HG02884 (cell line): ENCODE results near the gene TBC1D24.
A peak's percentile ranks its signal among the peaks of the same experiment; 100 is the strongest.
"Not testable (repeated sequence)": the region's sequence is repeated elsewhere in the genome, so short reads cannot be mapped to it uniquely, and the experiment has no call there.

Source experiments
- ATAC-seq: cut with Tn5 transposase; IDR thresholded peaks from one replicate; pipeline ENCODE4 v1.9.1; 2021; ENCODE audit warnings: mild to moderate bottlenecking, moderate library complexity; ENCODE audit not compliant: unreplicated experiment

The TBC1D24 gene

DNA sequence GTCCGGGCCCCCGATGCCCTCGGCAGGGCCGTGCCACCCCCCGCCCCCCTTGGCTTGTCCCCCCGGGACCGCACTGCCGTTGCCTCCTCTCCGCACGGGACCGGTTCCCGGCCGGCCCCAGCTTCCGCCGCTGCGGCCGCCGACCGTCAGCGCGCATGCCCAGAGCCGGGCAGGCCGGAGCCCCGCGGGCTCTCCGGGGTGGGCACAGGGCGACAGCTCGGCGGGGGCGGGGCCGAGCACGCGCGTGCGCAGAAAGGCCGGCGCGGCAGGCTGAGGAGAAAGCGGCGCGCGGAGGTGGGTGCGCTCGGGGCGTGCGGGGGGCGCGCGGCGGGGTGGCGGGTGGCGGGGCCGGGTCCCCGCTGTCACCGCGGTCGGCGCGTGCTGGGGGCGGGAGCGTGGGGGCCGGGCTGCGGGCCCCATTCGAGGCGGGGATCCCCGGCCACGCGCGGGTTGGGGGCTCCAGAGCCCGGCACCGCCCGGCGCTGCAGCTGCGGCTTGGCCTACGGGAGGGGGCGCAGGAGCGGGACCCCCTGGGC is at the start of gene TBC1D24:
TSS of gene TBC1D24 (plus strand) at position 251 of the 536 bp plus-strand sequence. CDS start 21,022 bp downstream, outside the sequence.
- no peak for ATAC-seq

DNA sequence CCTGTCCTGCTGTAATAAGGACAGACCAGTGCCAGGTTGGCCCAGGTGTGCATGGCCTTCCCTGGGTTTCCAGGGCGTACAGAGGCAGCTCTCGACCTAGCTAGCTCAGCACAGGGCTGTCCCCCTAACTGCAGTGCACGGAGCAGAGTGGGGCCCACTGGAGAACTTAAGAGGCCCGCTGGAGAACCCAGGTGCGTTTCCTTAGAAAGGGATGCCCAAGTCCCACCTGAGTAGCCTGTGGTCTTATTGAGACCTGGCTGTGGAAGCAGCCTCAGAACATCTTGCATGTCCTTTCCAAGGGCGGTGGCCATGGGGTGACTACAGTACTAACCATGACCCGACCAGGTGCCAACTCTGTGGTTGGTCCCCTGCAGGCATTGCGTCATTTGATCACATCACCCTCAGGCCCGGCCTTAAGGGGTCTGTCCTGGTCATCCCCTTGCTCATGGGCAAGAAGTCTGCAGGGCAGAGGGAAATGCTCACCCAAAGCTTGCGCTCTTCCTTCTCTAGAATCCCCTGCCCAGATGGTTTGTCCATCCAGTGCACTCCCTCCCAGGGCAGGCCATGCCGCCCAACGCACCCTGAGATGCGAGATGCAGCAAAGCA is 49.0 kb upstream of the TBC1D24 start:
- ATAC-seq, result no peak

DNA sequence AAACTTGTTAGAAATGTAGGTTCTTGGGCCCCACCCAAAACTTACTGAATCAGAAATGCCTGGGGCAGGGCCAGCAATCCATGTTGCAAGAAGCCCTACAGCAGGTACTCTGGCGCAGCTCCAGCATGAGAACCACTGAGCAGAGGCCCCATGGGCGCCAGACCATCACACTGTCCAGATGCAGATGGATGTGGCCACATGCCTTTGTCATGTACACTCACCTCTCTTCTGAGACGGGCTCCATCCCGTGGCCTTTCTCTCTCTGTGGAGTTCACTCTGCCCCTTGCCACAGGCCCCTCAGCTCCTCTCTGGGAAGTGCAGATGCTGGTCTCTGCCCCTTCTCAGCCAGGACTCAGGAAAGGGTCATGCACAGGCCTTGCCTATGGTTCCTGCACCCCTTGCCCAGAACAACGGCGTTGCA is 48.0 kb upstream of the TBC1D24 start:
- no peak for ATAC-seq

DNA sequence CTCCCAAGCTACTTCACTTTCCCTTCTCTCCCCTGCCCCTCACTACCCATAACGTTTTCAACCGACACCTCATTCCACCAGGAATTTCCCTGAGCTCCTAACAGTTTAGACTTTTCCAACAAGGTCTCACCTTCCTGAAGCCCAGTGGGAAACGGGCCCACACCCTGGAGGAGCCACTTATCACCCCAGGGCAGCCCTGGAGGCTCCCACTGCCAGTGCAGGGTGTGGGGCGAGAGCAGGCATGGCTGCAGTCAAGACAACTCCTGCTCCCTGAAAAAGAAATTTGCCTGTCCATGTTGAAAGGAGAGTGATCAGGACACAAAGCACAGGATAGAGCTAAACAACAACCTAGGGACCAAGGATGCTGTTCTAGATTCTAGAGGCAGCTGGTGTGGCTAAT is 47.4 kb upstream of the TBC1D24 start:
- no peak for ATAC-seq

DNA sequence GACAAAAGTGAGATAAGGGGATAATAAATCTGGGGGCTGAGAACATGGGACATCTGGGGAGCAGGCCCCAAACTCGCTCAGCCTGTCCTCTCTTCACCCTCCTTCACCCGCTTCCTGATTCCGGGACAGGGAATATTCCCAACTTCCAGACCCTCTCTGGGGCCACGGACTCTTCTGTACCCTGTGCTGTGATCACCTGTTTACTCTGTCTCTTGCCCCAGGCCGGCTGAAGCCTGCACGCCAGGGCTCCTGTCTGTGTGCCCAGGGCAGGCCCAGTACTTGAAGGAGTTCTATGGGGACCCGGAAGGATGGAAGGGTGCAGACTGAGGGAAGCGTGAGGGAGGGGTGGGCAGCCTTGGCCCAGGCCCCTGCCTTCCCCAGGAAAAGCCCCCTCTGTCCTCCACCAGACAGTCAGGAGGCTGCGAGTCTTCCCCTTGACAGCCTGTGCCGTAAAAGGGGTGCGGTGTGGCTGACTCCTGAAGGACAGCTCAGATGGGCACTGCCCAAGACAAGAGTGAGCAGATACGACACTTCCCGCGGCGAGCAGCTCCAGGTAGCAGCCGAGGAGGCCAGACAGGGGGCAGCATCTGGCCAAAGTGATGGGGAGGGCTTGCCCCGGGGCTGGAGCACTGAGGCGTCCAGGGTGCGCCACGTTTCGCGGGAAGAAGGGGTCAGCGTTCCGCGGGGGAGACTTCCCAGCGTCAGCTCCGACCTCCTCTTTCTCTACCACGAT is 46.7 kb upstream of the TBC1D24 start:
- ATAC-seq, result no peak

DNA sequence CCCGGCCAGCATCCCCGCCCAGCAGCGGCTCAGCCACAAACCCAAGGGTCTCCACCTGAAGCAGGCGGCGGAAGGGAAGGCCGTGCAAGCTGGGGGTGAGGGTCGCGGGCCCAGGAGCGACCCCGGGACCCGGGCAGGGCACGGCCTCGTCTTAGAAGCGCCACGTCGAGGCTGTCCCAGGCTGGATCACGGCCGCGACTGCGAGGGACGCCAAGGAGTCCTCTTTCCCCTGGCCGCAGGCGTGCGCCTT is 46.2 kb upstream of the TBC1D24 start:
- no peak for ATAC-seq

DNA sequence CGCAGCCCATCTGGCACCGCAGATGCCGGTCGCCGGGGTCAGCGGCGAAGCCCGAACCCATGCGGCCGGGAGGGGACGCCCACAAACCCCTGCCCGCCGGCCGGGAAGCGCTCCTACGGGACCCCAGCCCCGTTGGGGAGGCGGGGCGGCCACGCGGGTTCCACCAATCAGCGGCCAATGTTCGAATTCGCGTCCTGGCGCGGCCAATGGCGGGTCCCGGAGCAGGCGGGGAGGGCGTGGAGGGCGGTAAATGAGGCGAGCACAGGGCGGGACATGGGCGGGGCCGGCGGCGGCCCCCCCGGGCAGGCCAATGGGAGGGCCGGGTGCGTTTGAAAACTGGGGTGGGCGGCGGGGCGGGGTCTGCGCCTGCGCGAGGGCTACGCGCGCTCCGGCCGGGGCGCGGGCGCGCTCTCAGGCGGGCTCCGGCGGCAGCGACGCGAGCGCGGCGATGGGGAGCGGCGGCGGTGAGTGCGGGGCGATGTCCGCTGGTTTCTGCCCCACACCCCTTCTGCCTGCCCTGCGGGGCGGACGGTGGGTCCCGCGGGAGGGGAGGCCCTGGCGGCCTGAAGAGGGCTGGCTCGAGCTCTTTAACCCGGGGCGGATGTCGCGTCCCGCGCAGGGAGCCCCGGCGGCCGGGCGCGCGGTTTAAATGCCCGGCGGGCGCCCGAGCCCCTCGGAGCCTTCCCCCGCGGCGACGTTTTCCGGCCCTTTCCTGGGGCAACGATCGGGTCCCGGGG is 45.7 kb upstream of the TBC1D24 start, which contains the start of gene CCNF:
TSS of gene CCNF (plus strand) at position 414 of the 737 bp plus-strand sequence. CDS start at position 449, 35 bp downstream.
- ATAC-seq, result peak; percentile 73

DNA sequence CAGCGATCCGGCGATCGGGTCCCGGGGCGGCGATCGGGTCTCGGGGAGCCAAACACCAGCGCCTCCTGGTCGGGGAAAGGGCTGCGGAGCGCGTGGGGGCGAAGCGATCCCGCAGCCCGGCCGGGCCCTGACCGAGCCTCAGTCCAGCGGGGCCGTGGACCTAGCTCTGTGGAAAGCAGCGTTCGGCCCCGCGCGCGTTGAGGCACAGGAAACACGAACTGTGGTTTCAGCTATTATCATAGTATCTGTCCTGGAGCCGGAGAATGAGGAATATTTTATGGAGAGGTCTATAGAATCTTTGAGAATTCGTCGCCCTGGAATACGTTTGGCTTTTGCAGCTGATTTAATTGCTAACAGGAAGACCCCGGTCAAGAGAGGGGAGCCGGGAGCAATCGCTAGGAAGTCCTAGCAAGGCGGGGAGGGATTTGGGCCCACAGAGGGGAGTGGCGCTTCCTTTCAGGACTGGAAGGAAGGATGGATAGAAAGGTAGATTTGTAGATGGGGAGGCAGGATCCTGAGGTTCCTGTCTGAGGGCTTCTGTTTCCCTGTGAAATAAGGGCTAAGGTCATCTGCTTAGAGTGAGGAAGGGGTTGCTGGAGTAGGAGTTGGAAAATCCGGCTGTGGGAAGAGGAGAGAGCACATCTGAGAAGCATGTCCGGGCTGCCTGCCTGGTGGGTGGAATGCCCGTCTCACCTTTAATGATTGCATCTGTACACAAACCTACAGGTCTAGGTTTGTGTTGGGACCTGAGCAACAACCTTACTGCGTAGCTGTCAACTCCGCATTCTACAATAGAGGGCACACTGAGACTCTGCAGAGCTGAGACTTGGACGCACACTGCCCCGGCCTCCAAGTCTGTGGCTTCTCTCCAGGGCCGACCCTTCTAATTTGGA is 44.9 kb upstream of the TBC1D24 start:
- no peak for ATAC-seq

DNA sequence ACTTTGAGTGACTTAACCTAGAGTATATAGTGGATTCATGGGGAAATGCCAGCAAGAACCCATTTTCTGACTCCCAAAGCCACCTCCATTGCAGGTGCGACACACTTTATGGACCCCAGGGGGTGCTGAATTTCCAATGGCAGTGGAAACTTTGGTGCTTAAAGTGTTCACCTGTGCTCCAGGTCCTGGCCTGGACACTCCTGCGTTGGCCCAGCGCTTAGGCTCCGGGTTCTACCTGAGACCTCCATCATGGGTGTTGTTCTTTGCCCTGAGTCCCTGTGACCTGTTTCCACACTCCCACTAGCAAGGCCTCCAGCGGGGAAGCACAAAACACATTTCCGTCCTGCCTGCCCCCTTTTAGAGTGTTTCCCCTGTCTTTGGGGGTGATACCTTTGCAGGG is 42.6 kb upstream of the TBC1D24 start:
- ATAC-seq, result no peak

DNA sequence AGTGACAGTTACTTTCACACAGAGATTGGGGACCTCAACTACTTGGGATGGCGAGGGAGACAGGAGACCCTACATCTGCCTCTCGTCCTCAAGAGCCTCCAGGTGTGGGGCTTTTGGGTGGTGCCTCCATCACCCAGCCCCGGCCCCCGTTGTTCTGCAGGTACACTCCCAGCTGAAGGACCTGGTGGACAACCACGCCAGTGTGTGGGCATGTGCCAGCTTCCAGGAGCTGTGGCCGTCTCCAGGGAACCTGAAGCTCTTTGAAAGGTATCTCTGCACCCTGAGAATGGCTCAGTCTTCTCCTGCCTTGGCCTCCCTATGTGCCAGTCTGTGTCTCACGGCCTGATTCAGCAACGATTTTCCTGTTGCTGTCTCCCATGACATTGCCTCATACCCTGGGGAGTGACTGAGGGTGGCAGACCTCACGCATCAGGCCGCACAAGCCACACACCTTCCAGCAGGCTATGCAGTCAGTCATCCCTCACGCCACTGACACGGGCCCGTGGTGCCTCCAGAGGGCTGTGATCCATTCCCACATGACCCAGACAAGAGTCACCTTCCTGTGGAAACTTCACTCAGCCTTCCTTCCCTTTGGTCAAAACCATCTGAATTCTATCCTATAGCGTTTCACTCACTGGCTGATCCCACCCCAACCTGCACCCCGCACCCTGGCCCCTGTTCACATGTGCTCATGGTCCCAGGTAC is 42.0 kb upstream of the TBC1D24 start:
- ATAC-seq, result no peak

DNA sequence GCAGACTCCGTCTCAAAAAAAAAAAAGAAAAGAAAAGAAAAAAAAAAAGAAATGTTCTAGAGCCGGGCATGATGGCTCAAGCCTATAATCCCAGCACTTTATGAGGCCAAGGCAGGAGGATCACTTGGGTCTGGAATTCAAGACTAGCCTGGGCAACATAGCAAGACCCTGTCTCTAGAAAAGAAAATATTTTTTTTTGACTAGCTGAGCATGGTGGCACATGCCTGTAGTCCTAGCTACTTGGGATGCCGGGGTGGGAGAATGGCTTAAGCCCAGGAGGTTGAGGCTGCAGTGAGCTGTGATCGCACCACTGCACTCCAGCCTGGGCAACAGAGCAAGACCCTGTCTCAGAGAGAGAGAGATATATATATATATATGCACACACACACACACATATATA is 39.7 kb upstream of the TBC1D24 start:
- ATAC-seq, result not testable (repeated sequence)

DNA sequence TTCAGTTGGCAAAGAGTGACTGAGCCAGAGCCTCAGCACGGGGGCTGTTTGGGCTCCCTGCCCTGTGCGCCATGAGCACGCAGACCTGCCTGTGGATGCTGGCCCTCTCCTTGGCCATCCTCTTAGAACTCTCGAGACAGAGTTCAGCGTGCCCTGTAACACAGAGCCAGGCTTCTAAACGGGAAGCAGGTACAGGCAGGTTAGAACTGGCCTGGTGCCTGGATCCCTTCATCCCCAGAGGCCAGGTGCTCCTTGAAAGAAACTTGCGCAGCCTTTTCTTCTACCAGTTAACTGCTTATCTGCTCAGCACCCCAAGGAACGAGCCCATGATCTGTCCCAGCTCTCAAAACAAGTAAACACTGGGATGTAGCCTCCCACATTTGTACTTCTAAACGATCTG is 38.8 kb upstream of the TBC1D24 start:
- no peak for ATAC-seq

DNA sequence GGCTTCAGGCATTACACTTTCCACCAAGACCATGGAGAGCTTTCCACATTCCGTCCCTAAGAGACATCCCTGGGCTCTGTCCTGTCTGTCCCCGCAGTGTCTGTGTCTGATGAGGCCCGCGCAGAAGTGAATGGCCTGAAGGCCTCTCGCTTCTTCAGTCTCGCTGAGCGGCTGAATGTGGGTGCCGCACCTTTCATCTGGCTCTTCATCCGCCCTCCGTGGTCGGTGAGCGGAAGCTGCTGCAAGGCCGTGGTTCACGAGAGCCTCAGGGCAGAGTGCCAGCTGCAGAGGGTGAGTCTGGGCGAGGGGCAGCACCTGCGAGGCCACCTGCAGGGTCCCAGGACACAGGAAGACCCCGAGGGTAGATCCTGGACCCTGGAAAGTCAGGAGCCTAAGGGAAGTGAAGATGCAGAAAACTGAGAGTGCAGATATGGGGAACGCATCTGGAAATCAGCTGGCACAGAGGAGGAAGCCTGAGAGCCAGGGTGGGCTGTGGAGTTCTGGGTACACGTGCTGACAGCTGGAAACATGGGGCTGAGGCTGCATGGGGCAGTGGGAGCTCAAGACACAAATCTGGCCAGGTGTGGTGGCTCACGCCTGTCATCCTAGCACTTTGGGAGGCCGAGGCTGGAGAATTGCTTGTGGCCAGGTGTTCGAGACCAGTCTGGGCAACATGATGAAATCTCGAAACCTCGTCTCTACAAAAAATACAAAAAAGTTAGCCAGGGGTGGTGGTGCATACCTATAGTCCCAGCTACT is 37.7 kb upstream of the TBC1D24 start:
- ATAC-seq, result no peak

DNA sequence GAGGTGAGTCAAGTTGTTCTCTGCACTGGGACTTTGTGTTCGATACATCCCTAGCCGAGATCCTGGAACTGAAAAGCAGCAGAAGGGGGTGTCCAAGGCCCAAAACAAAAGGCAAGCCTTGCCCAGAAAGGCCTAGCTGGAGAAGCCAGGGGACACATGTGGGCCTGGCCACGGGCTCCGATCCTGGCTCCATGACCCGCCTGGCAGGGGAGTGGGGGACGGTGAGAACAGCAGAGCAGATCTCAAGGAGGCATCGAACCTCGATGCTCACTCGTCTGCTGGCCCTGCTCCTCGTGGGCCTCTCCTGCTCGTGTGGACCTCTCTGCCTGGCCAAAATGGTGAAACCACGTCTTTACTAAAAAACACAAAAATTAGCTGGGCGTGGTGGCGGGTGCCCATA is 36.8 kb upstream of the TBC1D24 start:
- ATAC-seq, result no peak

DNA sequence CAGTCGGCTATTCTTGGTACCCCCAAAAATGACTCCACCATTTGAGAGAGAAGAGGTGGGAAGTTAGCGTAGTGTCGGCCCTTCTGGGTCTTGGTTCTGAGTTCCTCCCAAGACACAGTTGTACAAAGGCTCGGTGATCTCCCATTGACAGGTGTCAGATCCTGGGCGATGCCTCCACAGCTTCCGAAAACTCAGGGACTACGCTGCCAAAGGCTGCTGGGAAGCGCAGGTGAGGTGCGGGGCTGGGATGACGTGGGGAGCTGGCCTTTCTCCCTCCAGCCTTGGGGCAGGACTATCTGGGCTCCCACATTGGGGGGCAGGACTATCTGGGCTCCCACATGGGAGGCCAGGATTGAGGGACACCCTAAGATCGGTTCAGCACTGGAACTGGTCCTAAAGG is 35.3 kb upstream of the TBC1D24 start:
- no peak for ATAC-seq

DNA sequence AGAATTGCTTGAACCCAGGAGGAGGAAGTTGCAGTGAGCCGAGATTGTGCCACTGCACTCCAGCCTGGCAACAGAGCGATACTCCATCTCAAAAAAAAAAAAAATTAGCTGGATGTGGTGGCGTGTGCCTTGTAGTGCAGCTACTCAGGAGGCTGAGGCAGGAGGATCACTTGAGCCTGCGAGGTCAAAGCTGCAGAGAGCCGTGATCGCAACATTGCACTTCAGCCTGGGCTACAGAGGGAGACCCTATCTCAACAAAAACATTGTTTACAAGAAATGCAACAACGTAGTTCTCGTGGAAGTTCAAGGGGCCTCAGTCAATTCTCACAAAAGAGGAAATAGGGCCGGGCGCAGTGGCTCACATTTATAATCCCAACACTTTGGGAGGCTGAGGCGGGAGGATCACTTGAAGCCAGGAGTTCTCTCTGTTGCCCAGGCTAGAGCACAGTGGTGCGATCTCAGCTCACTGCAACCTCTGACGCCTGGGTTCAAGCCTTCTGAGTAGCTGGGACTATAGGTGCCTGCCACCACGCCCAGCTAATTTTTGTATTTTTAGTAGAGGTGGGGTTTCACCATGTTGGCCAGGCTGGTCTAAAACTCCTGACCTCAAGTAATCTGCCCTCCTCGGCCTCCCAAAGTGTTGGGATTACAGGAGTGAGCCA is 33.7 kb upstream of the TBC1D24 start:
- ATAC-seq, result not testable (repeated sequence)

DNA sequence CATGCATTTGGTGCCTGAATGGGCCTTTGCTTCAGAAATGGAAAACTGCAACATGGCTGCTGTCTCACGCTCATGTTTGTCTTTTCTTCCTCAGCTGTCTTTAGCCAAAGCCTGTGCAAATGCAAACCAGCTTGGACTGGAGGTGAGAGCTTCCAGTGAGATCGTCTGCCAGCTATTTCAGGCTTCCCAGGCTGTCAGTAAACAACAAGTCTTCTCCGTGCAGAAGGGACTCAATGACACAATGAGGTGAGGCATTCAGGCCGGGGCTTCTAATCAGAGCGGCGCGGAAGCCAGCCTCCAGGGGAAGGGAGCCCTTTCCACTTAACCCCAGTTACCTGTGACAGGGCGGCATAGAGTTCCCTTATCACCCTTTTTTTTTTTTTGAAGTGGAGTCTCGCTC is 31.4 kb upstream of the TBC1D24 start:
- no peak for ATAC-seq

DNA sequence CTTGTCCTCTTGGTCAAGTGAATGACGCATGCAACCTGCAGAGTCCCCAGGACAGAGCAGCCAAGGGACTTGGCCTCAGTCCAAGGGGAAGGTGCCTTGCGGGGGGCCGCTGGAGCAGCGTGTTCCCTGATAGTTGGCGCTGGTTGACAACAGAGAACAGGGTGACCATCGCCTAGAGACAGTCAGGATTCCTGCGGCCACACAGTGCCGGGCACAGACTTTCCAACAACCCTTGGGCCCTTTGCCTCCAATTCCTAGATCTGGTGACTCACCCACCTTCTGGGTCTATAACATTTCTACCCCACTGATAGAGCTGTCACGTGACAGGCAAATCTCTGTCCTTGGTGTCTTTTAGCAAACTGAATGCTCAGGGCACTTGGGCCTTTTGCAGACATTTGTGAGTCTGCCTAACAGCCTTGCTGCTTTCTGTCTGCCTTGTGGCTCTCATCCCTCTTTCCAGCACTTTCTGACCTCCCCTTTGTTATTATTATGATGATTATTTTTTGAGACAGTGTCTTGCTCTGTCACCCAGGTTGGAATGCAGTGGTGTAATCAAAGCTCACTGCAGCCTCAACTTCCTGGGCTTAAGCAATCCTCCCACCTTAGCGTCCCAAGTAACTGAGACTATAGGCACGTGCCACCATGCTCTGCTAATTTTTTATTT is 26.9 kb upstream of the TBC1D24 start:
- ATAC-seq, result no peak
